Stimulated activated CD4-positive, alpha-beta T cell treated with anti-CD3 and anti-CD28 coated beads, Interleukin-4, amount 100 ng/mL, for 48 hours (primary cell): ENCODE data around the gene IARS1.

Experiments
- DNase-seq, 2 donors: peaks; one replicate each; pipeline ENCODE4 v3.0.0-alpha.2; 2020; ENCODE audit warnings: low read depth in 2 of 2

Gene IARS1

DNA sequence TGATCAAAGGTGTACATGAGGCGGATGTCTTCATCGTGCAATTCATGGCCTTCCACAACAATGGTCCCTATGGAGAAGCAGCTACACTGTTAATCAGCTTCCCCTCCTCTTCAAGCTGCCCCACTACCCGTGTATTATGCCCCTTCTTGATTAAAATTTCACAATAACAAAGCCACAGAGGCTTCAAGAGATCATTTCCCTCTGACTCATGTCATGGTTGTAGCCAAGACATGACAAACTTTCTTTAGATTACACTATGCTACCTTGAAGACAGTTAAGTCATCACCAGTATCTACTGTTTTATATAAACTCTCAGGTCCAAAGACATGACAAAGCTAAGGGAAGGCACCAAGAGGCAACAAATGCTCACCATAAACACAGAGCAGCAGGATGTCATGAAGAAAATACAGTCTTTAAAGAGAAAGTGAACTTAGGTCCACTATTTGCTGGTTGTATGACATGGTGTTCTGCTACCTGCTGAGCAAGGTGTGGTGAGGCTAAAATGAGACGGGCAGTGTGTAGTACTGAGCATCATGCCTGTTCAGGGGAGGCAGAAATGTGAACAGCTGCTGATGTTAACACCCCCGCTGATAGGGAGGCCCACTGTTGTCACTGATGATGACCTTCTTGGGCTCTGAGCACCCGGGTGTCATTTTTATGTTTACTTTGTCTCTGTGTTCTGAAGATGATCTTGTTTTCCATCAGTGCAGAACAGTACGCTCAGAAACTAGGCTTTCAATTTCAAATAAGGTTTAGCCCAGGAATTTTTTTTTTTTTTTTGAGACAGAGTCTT is 48.3 kb downstream of the IARS1 start:
- no peak for DNase-seq
